ENCODE data around the gene GYS1.

The GYS1 gene

DNA sequence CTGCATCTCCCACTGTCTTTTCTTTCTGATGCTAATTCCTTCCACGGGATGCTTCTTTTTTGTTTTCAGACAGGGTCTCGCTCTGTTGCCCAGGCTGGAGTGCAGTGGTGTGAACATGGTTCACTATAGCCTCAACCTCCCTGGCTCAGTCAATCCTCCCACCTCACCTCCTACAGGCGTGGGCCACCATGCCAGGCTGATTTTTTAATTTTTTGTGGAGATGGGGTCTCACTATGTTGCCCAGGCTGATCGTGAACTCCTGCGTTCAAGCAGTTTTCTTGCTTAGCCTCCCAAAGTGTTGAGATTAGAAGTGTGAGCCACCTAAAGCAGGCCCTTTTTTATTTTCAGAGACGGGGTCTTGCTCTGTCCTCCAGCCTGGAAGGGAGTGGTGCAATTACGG, 4.8 kb downstream of the GYS1 start:
- no peak for DNase-seq

DNA sequence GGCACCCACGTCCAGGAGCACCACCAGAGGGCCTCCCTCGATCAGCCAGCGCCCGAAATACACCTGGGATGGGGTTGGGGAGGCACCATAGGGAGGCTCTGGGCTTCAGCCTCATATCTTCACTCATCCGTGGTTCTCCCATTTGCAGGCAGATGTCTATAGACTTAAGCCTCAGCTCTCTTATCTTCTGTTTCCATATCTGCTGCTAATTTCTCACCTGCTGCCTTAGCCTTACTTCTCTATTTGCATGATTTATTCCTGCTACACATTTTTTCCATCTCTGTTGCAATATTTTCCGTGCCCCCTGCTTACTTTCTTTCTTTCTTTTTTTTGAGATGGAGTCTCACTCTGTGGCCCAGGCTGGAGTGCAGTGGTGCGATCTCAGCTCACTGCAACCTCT, 5.8 kb downstream of the GYS1 start:
- no peak for DNase-seq

DNA sequence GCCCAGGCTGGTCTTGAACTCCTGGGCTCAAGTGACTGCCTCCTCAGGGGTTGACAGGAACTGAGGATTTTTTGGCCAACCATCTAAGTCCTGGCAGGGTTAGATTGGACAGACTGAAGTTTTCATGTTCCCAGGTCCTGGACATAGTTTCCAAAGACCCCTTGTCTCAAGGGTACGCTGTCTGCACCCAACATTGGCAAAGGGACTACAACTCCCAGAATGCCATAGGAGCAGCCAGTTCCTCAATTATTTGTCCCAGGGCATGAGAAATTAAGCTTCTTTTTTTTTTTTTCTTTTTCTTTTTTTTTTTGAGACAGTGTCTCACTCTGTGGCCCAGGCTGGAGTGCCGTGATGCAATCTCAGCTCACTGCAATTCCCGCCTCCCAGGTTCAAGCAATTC, 6.9 kb downstream of the GYS1 start:
- no peak for DNase-seq

DNA sequence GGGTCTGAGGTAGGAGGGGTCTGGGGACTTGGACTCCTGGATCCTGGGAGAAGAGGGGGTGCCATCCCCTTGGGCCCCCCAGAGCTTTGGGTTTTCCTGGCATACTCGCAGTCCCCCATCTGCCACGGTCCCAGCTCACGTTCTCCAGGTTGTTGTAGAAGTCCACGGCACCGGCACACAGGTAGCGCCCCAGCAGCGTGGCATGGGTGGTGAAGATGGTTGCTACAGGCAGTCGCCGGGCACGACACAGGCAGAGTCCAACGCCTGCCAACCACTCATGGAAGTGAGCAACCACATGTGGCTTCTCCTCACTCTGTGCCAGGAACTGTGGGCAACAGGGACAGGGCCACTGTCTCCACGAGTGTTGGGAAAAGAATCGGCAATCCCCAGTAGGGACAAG, 7.4 kb downstream of the GYS1 start:
- no peak for DNase-seq

DNA sequence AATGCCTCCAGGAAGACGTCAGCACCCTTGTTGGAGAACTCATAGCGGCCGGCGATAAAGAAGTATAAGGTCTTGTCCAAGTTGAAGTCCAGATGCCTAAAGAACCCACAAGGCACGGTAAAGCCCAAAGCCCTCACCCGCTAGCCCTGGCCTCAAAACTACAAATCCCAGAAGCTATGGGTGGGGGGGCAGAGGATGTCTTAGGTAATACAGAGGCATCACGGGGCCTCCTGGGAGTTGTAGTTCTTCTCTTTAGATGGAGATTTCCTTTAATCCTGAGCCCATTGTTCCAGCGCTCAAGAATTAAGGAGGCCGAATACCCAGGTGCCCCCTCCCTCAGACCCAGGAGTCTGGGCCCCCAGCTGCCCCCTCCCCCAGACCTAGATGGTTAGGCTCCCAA, 10.8 kb downstream of the GYS1 start:
- no peak for DNase-seq

GRCh38 chr19:48977061-48977460, 16.0 kb downstream of the GYS1 start:
- DNase-seq = no peak

DNA sequence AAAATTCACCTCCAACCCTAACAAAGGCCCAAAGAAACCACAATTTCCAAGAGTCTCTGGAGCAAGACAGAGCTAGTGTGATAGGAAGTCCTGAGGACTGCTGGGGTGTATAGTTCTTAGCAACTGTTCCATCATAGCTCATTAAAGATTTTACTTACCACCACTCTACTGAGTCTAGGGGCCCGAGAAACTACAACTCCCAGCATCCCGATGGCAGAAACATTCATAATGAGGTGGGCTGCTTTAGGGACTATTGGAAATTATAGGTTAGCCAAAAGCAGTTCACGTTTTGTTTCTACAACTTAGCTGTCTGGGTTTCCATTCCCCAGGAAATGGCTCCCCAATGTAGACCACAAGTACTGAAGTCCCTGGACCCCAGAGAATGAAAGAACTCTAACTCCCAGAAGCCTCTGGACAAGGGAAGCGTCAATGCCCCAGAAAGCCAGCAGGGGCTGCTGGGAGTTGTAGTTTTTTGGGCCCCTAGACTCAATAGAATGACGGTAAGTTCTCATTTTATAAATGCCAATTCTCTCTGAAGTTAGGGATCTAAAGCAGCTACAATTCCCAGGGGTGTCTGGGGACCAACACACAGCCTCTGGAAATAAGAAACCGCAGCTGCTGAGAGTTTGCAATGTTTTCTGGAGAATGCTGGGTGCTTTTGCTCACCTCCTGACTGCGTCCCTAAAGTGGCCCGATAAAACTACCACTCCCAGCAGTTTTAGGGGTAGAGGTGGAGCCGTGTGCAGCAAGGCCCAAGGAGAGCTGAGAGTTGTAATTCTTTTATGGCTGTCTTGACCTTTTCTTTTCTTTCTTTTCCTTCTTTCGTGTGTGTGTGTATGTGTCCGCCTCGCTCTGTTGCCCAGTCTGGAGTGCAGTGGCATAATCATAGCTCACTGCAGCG, 16.9 kb downstream of the GYS1 start:
- no peak for DNase-seq

- peak; percentile 40 to 76 for DNase-seq
These were observed 22.1 kb downstream of the GYS1 start for GRCh38 chr19:48970923-48971395.

DNA sequence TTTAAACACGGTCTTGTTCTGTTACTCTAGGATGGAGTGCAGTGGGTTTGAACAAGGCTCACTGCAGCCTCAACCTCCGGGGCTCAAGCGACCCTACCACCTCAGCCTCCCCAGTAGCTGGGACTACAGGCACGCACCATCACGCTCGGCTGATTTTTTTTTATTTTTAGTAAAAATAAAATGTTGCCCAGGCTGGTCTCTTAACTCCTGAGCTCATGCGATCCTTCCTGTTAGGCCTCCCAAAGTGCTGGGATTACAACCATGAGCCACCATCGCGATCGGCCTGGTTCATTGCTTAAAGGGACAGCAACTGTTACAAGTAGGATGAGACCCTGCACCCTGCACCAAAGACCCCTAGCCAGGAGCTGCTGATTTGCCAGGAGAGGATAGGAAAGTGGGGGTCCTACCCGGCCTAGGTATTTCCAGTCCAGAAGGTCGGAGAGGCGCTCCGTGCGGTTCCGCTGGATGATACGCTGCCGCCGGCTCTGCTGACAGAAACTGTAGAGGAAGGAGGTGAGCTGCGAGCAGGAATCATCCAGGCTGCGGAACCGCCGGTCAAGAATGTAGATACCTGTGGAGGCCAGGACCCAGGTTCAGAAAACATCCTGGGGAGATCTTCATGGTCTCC, 22.9 kb downstream of the GYS1 start:
- DNase-seq = no peak

GRCh38 chr19:48969276-48970138, 23.6 kb downstream of the GYS1 start:
- no peak for DNase-seq

GRCh38 chr19:48968813-48969218, 24.3 kb downstream of the GYS1 start:
- DNase-seq = no peak

- no peak for DNase-seq
These were observed 24.9 kb downstream of the GYS1 start for GRCh38 chr19:48968179-48968661.

DNA sequence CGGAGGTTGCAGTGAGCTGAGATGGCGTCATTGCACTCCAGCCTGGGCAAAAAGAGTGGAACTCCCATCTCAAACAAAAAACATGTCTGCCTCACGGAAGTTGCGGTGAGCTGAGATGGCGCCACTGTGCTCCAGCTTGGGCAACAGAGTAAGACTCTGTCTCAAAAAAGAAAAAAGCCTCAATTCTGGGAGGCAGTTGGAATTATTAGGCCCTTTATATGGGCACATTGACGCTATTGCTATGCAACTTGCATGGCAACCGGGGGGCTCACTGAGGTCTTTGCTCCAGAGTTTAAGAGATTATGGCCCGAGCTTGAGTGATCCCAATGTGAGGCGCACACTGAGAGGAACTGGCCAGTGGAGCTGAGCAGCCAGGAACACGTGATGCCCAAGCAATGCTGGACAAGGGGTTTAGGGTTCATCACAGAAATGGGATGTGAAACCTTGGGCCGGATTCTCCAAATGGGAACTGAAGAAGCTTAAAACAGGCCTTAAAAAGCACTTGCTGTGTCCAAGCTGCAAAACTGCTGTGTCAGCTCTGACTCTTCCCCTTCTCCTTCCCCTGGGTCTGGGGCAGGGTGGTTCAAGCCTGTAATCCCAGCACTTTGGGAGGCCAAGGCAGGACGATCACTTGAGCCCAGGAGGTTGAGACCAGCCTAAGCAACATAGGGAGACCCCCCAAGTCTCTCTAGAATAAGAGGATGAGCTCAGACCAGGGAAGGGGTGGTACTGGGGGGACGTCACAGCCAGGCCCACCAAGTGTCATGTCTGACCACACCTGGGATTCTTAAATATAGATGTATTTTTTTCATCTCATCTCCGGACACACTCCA, 25.5 kb downstream of the GYS1 start:
- peak; percentile 26 to 54 for DNase-seq

GRCh38 chr19:48966541-48967345, 26.4 kb downstream of the GYS1 start:
- no peak for DNase-seq

DNA sequence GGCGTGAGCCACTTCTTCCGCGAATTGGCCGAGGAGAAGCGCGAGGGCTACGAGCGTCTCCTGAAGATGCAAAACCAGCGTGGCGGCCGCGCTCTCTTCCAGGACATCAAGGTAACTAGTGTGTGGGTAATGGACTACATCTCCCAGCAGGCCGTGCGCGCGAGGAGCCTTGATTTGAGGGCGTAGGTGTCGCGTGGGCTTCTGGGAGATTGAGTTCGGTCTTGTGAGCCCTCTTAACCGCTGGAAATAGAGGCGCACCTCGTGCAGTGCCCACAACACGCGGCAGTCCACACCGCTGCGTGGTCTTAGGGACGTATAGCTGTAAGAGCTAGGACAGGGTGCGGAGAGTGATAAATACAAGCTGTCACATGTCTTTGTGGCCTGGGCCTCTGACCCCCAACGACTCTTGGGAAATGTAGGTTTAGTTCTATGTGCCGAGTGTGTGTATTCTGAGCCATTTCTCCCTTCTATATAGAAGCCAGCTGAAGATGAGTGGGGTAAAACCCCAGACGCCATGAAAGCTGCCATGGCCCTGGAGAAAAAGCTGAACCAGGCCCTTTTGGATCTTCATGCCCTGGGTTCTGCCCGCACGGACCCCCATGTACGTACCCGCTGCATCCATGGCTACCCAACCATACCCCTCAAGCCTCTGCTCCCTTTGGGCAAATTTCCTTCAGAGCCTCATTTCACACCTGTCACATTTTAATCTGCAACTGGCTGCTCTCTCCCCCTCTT, 27.1 kb downstream of the GYS1 start:
- peak; percentile 64 to 76 for DNase-seq

- DNase-seq = peak; percentile 98
These were observed 27.9 kb downstream of the GYS1 start, which contains the start of gene FTL for GRCh38 chr19:48965040-48965805. TSS of gene FTL (plus strand) at chr19:48965309. CDS start at chr19:48965508, 199 bp downstream.

DNA sequence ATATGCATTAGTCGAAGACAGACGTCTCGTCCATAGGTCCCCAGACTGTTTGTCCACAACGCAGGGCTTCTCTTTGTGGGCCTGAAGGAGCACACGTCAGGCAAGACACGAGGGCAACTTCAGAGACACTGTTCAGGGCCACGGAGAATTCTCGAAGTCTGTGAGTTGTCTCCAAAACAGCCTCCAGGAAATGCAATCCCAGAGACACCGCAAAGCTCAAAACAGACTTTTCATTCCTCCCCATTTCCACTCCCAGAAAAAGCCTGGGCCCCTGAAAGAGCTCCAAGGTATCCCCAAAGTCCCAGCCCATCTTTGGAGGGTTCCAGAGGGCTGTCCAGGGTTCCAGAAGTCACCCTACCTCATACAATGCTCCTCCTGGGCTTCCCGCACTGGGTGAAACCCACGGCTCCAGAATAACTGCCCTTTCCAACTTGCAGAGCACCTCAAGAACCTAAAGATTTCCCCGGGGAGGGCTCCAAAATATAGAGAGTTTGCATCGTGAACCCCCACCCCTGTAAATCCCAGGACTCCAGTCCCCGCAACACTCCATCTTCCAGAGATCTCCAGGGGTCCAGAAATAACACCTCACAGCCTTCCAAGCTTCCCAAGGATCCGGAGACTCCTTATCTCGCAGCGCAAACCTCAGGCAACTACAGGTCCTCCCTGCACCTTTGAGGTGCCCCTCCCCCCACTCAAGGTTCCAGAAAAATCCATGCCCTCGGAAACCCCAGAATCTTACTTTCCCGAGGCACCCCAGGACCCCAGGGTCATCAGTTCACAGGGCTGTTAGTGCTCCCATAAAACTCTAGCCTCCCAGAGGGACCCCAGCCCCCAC, 28.7 kb downstream of the GYS1 start:
- peak; percentile 25 to 47 for DNase-seq

- DNase-seq = peak; percentile 25 to 53
These were observed 29.5 kb downstream of the GYS1 start for GRCh38 chr19:48963371-48964204.

Data from hippocampal formation (tissue), 2 donors.